HG03097 (cell line): ENCODE results near the gene LCE1C.

Experiments used
- ATAC-seq: cut with Tn5 transposase; IDR thresholded peaks from one replicate; pipeline ENCODE4 v1.9.1; 2021; ENCODE audit not compliant: unreplicated experiment, low FRiP score

The LCE1C gene

GRCh38 chr1:152760551-152761190, 45.8 kb downstream of the LCE1C start:
- ATAC-seq, result no peak

DNA sequence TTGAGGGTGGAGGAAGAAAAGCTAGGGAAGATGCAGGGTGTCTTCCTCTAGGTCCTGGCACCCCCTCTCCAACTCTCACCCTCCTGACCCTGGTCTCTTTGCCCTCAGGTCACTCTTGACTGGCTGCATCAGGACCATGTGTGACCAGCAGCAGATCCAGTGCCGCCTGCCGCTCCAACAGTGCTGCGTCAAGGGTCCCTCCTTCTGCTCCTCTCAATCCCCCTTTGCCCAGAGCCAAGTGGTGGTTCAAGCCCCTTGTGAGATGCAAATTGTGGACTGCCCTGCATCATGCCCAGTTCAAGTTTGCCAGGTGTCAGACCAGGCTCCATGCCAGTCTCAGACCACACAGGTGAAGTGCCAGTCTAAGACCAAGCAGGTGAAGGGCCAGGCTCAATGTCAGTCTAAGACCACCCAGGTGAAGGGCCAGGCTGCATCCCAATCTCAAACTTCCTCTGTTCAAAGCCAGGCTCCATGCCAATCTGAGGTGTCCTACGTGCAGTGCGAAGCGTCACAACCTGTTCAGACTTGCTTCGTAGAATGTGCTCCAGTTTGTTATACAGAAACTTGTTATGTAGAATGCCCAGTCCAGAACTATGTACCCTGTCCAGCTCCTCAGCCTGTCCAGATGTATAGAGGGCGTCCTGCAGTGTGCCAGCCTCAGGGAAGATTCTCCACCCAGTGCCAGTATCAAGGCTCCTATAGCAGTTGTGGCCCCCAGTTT, 46.8 kb downstream of the LCE1C start:
- no peak for ATAC-seq

DNA sequence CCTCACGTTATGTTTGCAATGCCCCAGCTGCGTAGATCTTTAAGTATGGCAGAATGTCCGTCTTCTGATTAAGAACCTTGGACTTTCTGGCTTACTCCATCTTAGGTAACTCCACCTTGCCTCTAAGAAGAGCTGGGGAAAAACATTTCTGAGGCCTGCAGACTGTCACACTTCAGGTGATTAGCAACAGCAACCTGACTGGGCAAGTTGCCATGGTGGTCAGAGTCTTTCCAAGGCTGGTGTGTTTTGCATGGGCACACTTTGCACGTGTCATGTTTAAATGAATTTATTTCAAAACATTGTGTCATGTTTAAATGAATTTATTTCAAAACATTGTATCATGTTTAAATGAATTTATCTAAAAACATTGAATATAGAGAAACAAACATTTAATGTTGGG, 47.8 kb downstream of the LCE1C start:
- ATAC-seq, result no peak

DNA sequence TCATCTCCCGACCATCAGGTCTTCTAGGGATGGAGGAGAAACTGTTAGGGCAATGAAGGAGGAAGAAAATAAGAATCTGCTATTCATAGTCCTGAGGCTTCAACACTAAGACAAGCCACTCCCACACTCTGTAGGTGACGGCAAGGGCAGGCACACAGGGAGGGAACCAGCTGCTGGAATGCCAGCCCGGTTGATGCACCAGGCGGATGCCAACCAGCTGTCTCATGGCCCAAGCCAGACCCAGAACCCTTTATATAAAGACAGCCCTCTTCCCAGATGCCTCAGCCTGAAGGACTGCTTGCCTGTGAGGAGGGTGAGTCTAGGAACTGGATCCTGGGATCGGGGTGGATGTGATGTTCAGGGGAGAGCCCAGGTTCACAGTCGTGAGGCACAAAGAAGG, 48.7 kb downstream of the LCE1C start, which contains the start of gene KPRP:
Gene KPRP (plus strand): TSS at position 279 of the 400 bp plus-strand sequence. CDS start 1,564 bp downstream, outside the sequence.
- ATAC-seq, result no peak

- ATAC-seq, result no peak
These were observed 49.6 kb downstream of the LCE1C start for GRCh38 chr1:152756872-152757271.
